ENCODE data around the gene SLC25A21. TPM values are rescaled to one million over a fixed set of nuclear protein-coding genes. Genes with fewer than 3 reads are reported as not detected.

SLC25A21 gene
- total and polyA plus RNA-seq, 7 experiments from 2014 or later, result not detected

- Histone ChIP-seq H3K27me3 (ENCODE audit: control insufficient read depth in 2 of 2, insufficient read depth in 2 of 2, low read length in 2 of 2) (no peaks in the 10 kb centered on the region), H3K4me1 (ENCODE audit: control insufficient read depth in 2 of 2, insufficient read depth in 2 of 2, low read length in 2 of 2) (no peaks in the 10 kb centered on the region), H3K27ac (ENCODE audit: low read depth, low read length) (no peak overlapping the region), H3K36me3 (ENCODE audit: control insufficient read depth in 2 of 3, insufficient read depth in 3 of 3, low read length in 3 of 3) (no peaks in the 10 kb centered on the region), H3K9me3 (ENCODE audit: control insufficient read depth in 2 of 3, low read length in 3 of 3) (no peaks in the 10 kb centered on the region), H3K4me3 (ENCODE audit: low read length) (no peak overlapping the region)
- Mint-ChIP-seq H3K4me3 (no peak overlapping the region), H3K36me3 (no peaks in the 10 kb centered on the region), H3K27me3 (peaks cover 0 to 3% (median 0%) of the 10 kb centered on the region in 5 donors), H3K4me1 (no peaks in the 10 kb centered on the region), H3K9me3 (peaks cover 0 to 25% (median 3%) of the 10 kb centered on the region in 11 donors), H3K27ac (no peak overlapping the region)
- DNase-seq (no peak), ATAC-seq (no peak)
- intact Hi-C loops (cut with micrococcal nuclease), result no loop called here
- CTCF ChIA-PET, result no interaction called here
- POLR2A ChIA-PET, result no interaction called here
Measured at GRCh38 chr14:37046815-37047214, 125.6 kb downstream of the SLC25A21 start.

- no peaks in the 10 kb centered on the region for H3K4me1 ChIP-seq (ENCODE audit: control insufficient read depth in 2 of 2, insufficient read depth in 2 of 2, low read length in 2 of 2)
- ChIA-PET POLR2A (no interaction called here), CTCF (no interaction called here)
- ATAC-seq, result no peak
- no peaks in the 10 kb centered on the region for H3K36me3 ChIP-seq (ENCODE audit: control insufficient read depth in 2 of 3, insufficient read depth in 3 of 3, low read length in 3 of 3)
- no peak for DNase-seq
- no peak overlapping the region for H3K27ac ChIP-seq (ENCODE audit: low read depth, low read length)
- no peaks in the 10 kb centered on the region for H3K27me3 ChIP-seq (ENCODE audit: control insufficient read depth in 2 of 2, insufficient read depth in 2 of 2, low read length in 2 of 2)
- Mint-ChIP-seq H3K4me1 (no peaks in the 10 kb centered on the region), H3K9me3 (peaks cover 0 to 25% (median 3%) of the 10 kb centered on the region in 11 donors), H3K27ac (no peak overlapping the region), H3K4me3 (no peak overlapping the region), H3K36me3 (no peaks in the 10 kb centered on the region), H3K27me3 (peaks cover 0 to 3% (median 0%) of the 10 kb centered on the region in 5 donors)
- no peaks in the 10 kb centered on the region for H3K9me3 ChIP-seq (ENCODE audit: control insufficient read depth in 2 of 3, low read length in 3 of 3)
- intact Hi-C loops (cut with micrococcal nuclease), result no loop called here
- no peak overlapping the region for H3K4me3 ChIP-seq (ENCODE audit: low read length)
Measured at GRCh38 chr14:37045340-37046061, 126.9 kb downstream of the SLC25A21 start.

GRCh38 chr14:37037636-37038387 is 134.6 kb downstream of the SLC25A21 start:
- peaks cover 0 to 8% (median 0%) of the 10 kb centered on the region in 5 donors for H3K27me3 Mint-ChIP-seq
- CTCF ChIA-PET, result no interaction called here
- intact Hi-C loops (cut with micrococcal nuclease), result no loop called here
- H3K36me3 ChIP-seq (ENCODE audit: control insufficient read depth in 2 of 3, insufficient read depth in 3 of 3, low read length in 3 of 3), result no peaks in the 10 kb centered on the region
- no peaks in the 10 kb centered on the region for H3K4me1 Mint-ChIP-seq
- H3K36me3 Mint-ChIP-seq, result no peaks in the 10 kb centered on the region
- no peaks in the 10 kb centered on the region for H3K27me3 ChIP-seq (ENCODE audit: control insufficient read depth in 2 of 2, insufficient read depth in 2 of 2, low read length in 2 of 2)
- POLR2A ChIA-PET, result no interaction called here
- H3K4me3 ChIP-seq (ENCODE audit: low read length), result no peak overlapping the region
- H3K4me1 ChIP-seq (ENCODE audit: control insufficient read depth in 2 of 2, insufficient read depth in 2 of 2, low read length in 2 of 2), result no peaks in the 10 kb centered on the region
- no peak overlapping the region for H3K4me3 Mint-ChIP-seq
- H3K9me3 ChIP-seq (ENCODE audit: control insufficient read depth in 2 of 3, low read length in 3 of 3), result no peaks in the 10 kb centered on the region
- DNase-seq, result no peak
- ATAC-seq, result no peak
- H3K27ac ChIP-seq (ENCODE audit: low read depth, low read length), result no peak overlapping the region
- no peak overlapping the region for H3K27ac Mint-ChIP-seq
- peaks cover 0 to 7% (median 4%) of the 10 kb centered on the region in 11 donors for H3K9me3 Mint-ChIP-seq

GRCh38 chr14:37036669-37037341 is 135.6 kb downstream of the SLC25A21 start:
- Mint-ChIP-seq H3K27ac (no peak overlapping the region), H3K4me1 (no peaks in the 10 kb centered on the region), H3K9me3 (peaks cover 0 to 7% (median 4%) of the 10 kb centered on the region in 11 donors), H3K27me3 (peaks cover 0 to 8% (median 0%) of the 10 kb centered on the region in 5 donors), H3K4me3 (no peak overlapping the region), H3K36me3 (no peaks in the 10 kb centered on the region)
- Histone ChIP-seq H3K4me1 (ENCODE audit: control insufficient read depth in 2 of 2, insufficient read depth in 2 of 2, low read length in 2 of 2) (no peaks in the 10 kb centered on the region), H3K9me3 (ENCODE audit: control insufficient read depth in 2 of 3, low read length in 3 of 3) (no peaks in the 10 kb centered on the region), H3K27ac (ENCODE audit: low read depth, low read length) (no peak overlapping the region), H3K36me3 (ENCODE audit: control insufficient read depth in 2 of 3, insufficient read depth in 3 of 3, low read length in 3 of 3) (no peaks in the 10 kb centered on the region), H3K4me3 (ENCODE audit: low read length) (no peak overlapping the region), H3K27me3 (ENCODE audit: control insufficient read depth in 2 of 2, insufficient read depth in 2 of 2, low read length in 2 of 2) (no peaks in the 10 kb centered on the region)
- ATAC-seq (no peak), DNase-seq (no peak)
- ChIA-PET CTCF (no interaction called here), POLR2A (no interaction called here)
- intact Hi-C loops (cut with micrococcal nuclease), result no loop called here

- no peak overlapping the region for H3K27ac Mint-ChIP-seq
- CTCF ChIA-PET, result no interaction called here
Measured at GRCh38 chr14:37035401-37035800, 137.0 kb downstream of the SLC25A21 start.

GRCh38 chr14:37034410-37035285 is 137.8 kb downstream of the SLC25A21 start:
- Mint-ChIP-seq H3K4me1 (no peaks in the 10 kb centered on the region), H3K27me3 (peaks cover 0 to 8% (median 0%) of the 10 kb centered on the region in 5 donors), H3K36me3 (no peaks in the 10 kb centered on the region), H3K4me3 (no peak overlapping the region), H3K27ac (no peak overlapping the region), H3K9me3 (peaks cover 0 to 7% (median 4%) of the 10 kb centered on the region in 11 donors)
- POLR2A ChIA-PET, result no interaction called here
- H3K36me3 ChIP-seq (ENCODE audit: control insufficient read depth in 2 of 3, insufficient read depth in 3 of 3, low read length in 3 of 3), result no peaks in the 10 kb centered on the region
- intact Hi-C loops (cut with micrococcal nuclease), result no loop called here
- H3K4me3 ChIP-seq (ENCODE audit: low read length), result no peak overlapping the region
- H3K27me3 ChIP-seq (ENCODE audit: control insufficient read depth in 2 of 2, insufficient read depth in 2 of 2, low read length in 2 of 2), result no peaks in the 10 kb centered on the region
- H3K27ac ChIP-seq (ENCODE audit: low read depth, low read length), result no peak overlapping the region
- no peak for DNase-seq
- H3K9me3 ChIP-seq (ENCODE audit: control insufficient read depth in 2 of 3, low read length in 3 of 3), result no peaks in the 10 kb centered on the region
- no peaks in the 10 kb centered on the region for H3K4me1 ChIP-seq (ENCODE audit: control insufficient read depth in 2 of 2, insufficient read depth in 2 of 2, low read length in 2 of 2)
- CTCF ChIA-PET, result no interaction called here
- no peak for ATAC-seq

More at GRCh38 chr14:37035401-37035800, 137.0 kb downstream of the SLC25A21 start:
- no peaks in the 10 kb centered on the region for H3K4me1 ChIP-seq (ENCODE audit: control insufficient read depth in 2 of 2, insufficient read depth in 2 of 2, low read length in 2 of 2)
- no peak for ATAC-seq
- H3K36me3 ChIP-seq (ENCODE audit: control insufficient read depth in 2 of 3, insufficient read depth in 3 of 3, low read length in 3 of 3), result no peaks in the 10 kb centered on the region
- POLR2A ChIA-PET, result no interaction called here
- no peak for DNase-seq
- no peak overlapping the region for H3K4me3 ChIP-seq (ENCODE audit: low read length)
- intact Hi-C loops (cut with micrococcal nuclease), result no loop called here
- no peak overlapping the region for H3K27ac ChIP-seq (ENCODE audit: low read depth, low read length)
- no peaks in the 10 kb centered on the region for H3K36me3 Mint-ChIP-seq
- H3K4me1 Mint-ChIP-seq, result no peaks in the 10 kb centered on the region
- peaks cover 0 to 7% (median 2%) of the 10 kb centered on the region in 11 donors for H3K9me3 Mint-ChIP-seq
- H3K9me3 ChIP-seq (ENCODE audit: control insufficient read depth in 2 of 3, low read length in 3 of 3), result no peaks in the 10 kb centered on the region
- no peak overlapping the region for H3K4me3 Mint-ChIP-seq
- H3K27me3 ChIP-seq (ENCODE audit: control insufficient read depth in 2 of 2, insufficient read depth in 2 of 2, low read length in 2 of 2), result no peaks in the 10 kb centered on the region
- peaks cover 0 to 8% (median 0%) of the 10 kb centered on the region in 5 donors for H3K27me3 Mint-ChIP-seq

Data from naive thymus-derived CD4-positive, alpha-beta T cell (primary cell).